ENCODE results near the gene GSX2. TPM values are rescaled to one million over a fixed set of nuclear protein-coding genes. Genes with fewer than 3 reads are reported as not detected.

Gene GSX2
- total and polyA plus RNA-seq, 2 of the 4 experiments (the other 2 are of a cell fraction), result not detected

DNA sequence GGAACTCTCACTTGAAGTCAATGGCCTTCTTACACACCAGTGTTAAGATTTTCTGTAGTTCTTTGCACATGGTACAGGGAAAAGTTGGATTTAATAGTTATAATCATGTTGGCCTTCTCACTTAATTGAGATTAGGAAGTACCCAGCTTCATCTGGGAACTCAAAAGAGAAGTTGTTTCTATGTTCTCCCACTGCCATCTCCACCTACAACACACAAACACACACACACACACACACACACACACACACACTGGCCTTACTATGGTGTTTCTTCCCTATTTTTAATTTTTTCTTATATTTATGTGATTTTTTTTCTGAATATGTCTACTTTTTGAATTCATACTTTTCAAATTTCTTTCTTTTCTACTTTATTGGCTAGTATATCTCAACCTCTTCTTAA lies 25.6 kb upstream of the GSX2 start:
- Histone ChIP-seq H3K9me1 (ENCODE audit: insufficient read depth, low read length) (peaks cover 7% of the 10 kb centered on the region), H3K79me1 (ENCODE audit: low read depth in 1 of 2, low read length in 2 of 2) (peaks cover 0 to 11% of the 10 kb centered on the region in 2 experiments; a peak in 2 of 4 replicates), H4K91ac (ENCODE audit: insufficient read depth, low read depth, low read length) (peak overlapping the region; percentile 42; the same call in 1 of the 2 replicates), H3K27me3 (ENCODE audit: control insufficient read depth, insufficient read depth, low read length) (no peaks in the 10 kb centered on the region), H2BK15ac (ENCODE audit: low read depth, low read length) (peak overlapping the region; percentile 75; the same call in 1 of the 3 replicates), H2BK5ac (ENCODE audit: low read depth, low read length, poor library complexity, severe bottlenecking) (peak overlapping the region; percentile 11), H3K56ac (ENCODE audit: extremely low read depth, insufficient read depth, low read length) (no peak overlapping the region), H2AK5ac (ENCODE audit: low read depth, low read length) (peak overlapping the region; percentile 43; the same call in 1 of the 2 replicates), H2AK9ac (replicated peaks; ENCODE audit: low read depth, low read length, poor library complexity) (no peak overlapping the region), H2AFZ (replicated peaks; ENCODE audit: low read length, poor library complexity) (no peak overlapping the region), H3K4me3 (ENCODE audit: insufficient read depth, low read depth, low read length) (no peak overlapping the region), H3K36me3 (ENCODE audit: control insufficient read depth, insufficient read depth, low read length) (no peaks in the 10 kb centered on the region), H4K8ac (ENCODE audit: low read depth in 2 of 2, low read length in 2 of 2) (0 out of 4 replicates have a peak overlapping the region, but pooled peaks of 1 of the 2 experiments have one; percentile 35), H3K4ac (ENCODE audit: low read depth, low read length) (peak overlapping the region; percentile 52; the same call in 1 of the 2 replicates), H3K9me3 (ENCODE audit: control insufficient read depth, insufficient read depth, low read length) (no peaks in the 10 kb centered on the region), H2BK20ac (ENCODE audit: low read depth, low read length) (peak overlapping the region; percentile 13; the same call in 1 of the 2 replicates), H3K4me2 (ENCODE audit: low read depth, low read length) (no peak overlapping the region), H2BK120ac (ENCODE audit: low read depth, low read length) (peak overlapping the region; percentile 66; the same call in 1 of the 2 replicates), H3K18ac (ENCODE audit: low read depth, low read length) (no peak overlapping the region; the same call in 1 of the 2 replicates), H3K14ac (replicated peaks; ENCODE audit: low read depth, low read length) (peak overlapping the region; percentile 13; the same call in 1 of the 2 replicates), H3K9ac (ENCODE audit: low read depth, low read length) (no peak overlapping the region), H3K27ac (ENCODE audit: insufficient read depth, low read length) (no peak overlapping the region), H4K20me1 (ENCODE audit: insufficient read depth, low read length) (no peaks in the 10 kb centered on the region), H3K23ac (ENCODE audit: low read depth, low read length) (peak overlapping the region; percentile 78; the same call in 1 of the 2 replicates), H4K5ac (ENCODE audit: low read depth, low read length) (no peak overlapping the region), H3K4me1 (ENCODE audit: control insufficient read depth, insufficient read depth, low read length) (peaks cover 10% of the 10 kb centered on the region)
- ChIA-PET CTCF (interaction anchor here (0.6 kb wide), 1 partner anchor 165 kb away, joined by 3 read pairs; no protein-coding TSS in a partner anchor), POLR2A (ENCODE audit: unreplicated experiment) (no interaction called here)
- no TSS peak for BruUV-seq (replicated peaks)
- dilution Hi-C loops (cut with HindIII; ENCODE audit: low sequenced_read_pairs, unreplicated experiment) (no loop called here), intact Hi-C loops (cut with micrococcal nuclease) (no loop called here), in situ Hi-C loops (cut with MboI; ENCODE audit: low sequenced_read_pairs) (loop anchor here (25.0 kb wide), 1 partner anchor 1062 kb away; no protein-coding TSS in a partner anchor)
- DNase-seq (no peak), ATAC-seq (ENCODE audit: low read depth) (no peak)
- TF ChIP-seq, protein P1, sequence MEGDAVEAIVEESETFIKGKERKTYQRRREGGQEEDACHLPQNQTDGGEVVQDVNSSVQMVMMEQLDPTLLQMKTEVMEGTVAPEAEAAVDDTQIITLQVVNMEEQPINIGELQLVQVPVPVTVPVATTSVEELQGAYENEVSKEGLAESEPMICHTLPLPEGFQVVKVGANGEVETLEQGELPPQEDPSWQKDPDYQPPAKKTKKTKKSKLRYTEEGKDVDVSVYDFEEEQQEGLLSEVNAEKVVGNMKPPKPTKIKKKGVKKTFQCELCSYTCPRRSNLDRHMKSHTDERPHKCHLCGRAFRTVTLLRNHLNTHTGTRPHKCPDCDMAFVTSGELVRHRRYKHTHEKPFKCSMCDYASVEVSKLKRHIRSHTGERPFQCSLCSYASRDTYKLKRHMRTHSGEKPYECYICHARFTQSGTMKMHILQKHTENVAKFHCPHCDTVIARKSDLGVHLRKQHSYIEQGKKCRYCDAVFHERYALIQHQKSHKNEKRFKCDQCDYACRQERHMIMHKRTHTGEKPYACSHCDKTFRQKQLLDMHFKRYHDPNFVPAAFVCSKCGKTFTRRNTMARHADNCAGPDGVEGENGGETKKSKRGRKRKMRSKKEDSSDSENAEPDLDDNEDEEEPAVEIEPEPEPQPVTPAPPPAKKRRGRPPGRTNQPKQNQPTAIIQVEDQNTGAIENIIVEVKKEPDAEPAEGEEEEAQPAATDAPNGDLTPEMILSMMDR (conservative IDR thresholded peaks at IDR 0.05; ENCODE audit: low read depth, low read length), result no peak
- no peak for TF ChIP-seq MXI1 (IDR thresholded peaks at IDR 0.05; ENCODE audit: borderline replicate concordance, low read depth, low read length)

Data from IMR-90 (cell line).